ENCODE measurements around the gene SLC25A21.
A peak's percentile ranks its signal among the peaks of the same experiment; 100 is the strongest.

Gene SLC25A21

DNA sequence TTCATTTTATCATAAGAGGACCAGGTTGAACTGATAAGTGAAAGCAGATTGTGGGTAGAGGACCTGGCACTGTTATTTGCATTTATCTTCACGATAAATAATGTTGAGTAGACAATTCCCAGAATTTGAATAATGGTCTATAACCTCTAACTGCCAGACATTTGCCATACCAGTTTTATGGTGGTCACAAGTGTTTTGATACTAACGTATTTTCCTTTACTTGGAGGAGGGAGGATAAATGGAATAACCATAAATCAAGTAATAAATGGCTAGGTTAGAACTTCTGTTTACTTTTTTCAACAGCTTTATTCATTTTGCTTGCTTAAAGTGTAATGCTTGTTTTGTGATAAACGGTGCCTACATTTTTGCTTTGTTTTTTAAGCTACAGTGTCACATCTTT lies 501.3 kb downstream of the SLC25A21 start:
- Histone ChIP-seq H3K27ac (no peak overlapping the region), H3K9me3 (ENCODE audit: low read depth, low read length) (no peaks in the 10 kb centered on the region), H3K9ac (ENCODE audit: insufficient read length) (no peak overlapping the region), H3K4me3 (no peak overlapping the region), H3K36me3 (ENCODE audit: insufficient read depth, low read length) (peaks cover 37% of the 10 kb centered on the region)
- no peak for DNase-seq (ENCODE audit: low read depth, low spot score)
- TF ChIP-seq EZH2 (IDR thresholded peaks at IDR 0.05), result no peak
- no peak for TF ChIP-seq POLR2AphosphoS5 (IDR thresholded peaks at IDR 0.05; ENCODE audit: borderline replicate concordance, low read depth, low read length)
- no peak for TF ChIP-seq FOXP2 (optimal IDR thresholded peaks at IDR 0.05; ENCODE audit: control extremely low read depth, extremely low read length, insufficient read depth)

DNA sequence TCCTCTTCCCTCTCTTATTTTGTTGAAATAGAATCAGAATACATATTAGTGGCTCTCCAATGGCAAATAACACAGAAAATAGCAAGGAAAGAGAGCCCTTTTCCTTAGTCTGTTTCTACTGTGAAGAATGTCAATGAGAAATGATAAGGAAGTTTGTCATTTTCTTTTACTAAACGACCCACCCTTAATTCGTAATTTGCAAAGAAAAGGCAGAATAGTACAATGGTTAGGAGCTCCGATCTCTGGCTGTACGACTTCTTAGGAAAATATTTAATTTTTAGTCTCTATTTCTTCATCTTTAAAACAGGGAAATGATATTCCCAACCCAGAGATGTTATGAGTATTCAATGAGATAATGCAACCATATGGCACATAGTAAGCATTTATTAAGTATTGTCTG lies 504.7 kb downstream of the SLC25A21 start:
- TF ChIP-seq EZH2 (IDR thresholded peaks at IDR 0.05) (no peak), FOXP2 (optimal IDR thresholded peaks at IDR 0.05; ENCODE audit: control extremely low read depth, extremely low read length, insufficient read depth) (no peak), POLR2AphosphoS5 (IDR thresholded peaks at IDR 0.05; ENCODE audit: borderline replicate concordance, low read depth, low read length) (no peak)
- H3K9ac ChIP-seq (ENCODE audit: insufficient read length), result no peak overlapping the region
- no peak for DNase-seq (ENCODE audit: low read depth, low spot score)
- peaks cover 44% of the 10 kb centered on the region for H3K36me3 ChIP-seq (ENCODE audit: insufficient read depth, low read length)
- H3K27ac ChIP-seq, result peak overlapping the region; percentile 65; the same call in 1 of the 2 replicates
- H3K4me3 ChIP-seq, result no peak overlapping the region
- no peaks in the 10 kb centered on the region for H3K9me3 ChIP-seq (ENCODE audit: low read depth, low read length)

DNA sequence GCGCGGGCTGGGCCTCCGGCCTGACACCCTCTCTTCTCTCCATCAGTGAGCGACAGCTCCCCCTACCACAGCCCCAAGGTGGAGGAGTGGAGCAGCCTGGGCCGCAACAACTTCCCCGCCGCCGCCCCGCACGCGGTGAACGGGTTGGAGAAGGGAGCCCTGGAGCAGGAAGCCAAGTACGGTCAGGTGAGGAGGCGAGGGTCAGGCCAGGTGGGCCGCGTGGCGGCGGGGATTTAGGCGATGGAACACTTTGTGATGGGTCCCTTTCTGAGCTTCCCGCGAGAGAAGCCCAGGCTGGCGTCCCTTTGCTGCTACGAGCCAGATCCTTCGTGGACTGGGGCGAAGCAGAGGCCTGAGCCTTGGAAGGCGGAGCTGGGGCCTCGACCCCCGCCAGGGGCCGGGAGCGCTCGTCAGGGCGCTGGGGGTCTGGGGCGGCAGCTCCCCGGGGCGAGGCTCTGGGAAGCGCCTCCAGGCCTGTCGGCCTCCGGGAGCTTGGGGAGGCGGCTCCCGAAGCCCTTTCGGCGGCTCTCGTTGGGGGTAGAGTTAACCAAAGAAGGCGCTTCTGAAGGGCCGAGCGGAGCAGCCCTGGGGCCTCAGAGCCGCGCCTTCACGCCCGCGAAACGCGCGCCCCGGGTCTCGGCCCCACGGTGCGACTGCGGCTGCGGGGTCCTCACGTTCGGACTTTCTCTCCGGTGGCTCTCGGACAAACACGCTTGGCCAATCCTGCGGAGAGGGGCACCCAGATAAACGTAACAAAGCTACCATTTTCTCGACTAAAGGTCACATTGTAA lies 505.8 kb downstream of the SLC25A21 start:
- DNase-seq (ENCODE audit: low read depth, low spot score), result no peak
- Histone ChIP-seq H3K36me3 (ENCODE audit: insufficient read depth, low read length) (peaks cover 36% of the 10 kb centered on the region), H3K4me3 (no peak overlapping the region), H3K27ac (no peak overlapping the region), H3K9ac (ENCODE audit: insufficient read length) (no peak overlapping the region), H3K9me3 (ENCODE audit: low read depth, low read length) (no peaks in the 10 kb centered on the region)
- TF ChIP-seq FOXP2 (optimal IDR thresholded peaks at IDR 0.05; ENCODE audit: control extremely low read depth, extremely low read length, insufficient read depth) (no peak), EZH2 (IDR thresholded peaks at IDR 0.05) (no peak), POLR2AphosphoS5 (IDR thresholded peaks at IDR 0.05; ENCODE audit: borderline replicate concordance, low read depth, low read length) (no peak)

DNA sequence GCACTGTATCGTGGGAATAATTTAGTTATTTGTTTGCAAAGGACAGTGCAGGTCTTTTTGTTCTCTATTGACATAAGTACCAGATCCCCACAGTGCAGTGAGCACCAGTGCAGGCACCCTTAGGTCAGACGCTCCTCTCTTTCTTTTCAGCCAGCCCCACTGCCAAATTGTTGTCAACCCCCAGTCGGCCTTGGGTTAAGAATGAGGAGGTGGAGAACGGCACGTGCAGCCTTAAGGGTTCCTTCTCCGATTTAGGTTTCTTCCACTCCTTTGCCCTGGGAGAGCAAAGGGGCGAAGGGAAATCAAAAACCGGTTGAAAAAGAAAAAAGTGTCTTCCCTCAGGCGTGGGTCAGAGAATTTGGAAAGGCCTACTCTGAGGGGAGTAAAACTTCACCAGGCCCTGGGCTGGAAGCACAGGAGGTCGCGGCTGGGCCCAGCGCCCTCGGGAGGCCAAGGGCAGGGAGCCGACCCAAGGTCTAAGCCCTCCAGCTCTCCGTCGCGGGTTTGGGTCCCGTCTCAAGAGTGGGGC lies 506.5 kb downstream of the SLC25A21 start:
- no peaks in the 10 kb centered on the region for H3K9me3 ChIP-seq (ENCODE audit: low read depth, low read length)
- no peak overlapping the region for H3K27ac ChIP-seq
- DNase-seq (ENCODE audit: low read depth, low spot score), result no peak
- no peak for TF ChIP-seq POLR2AphosphoS5 (IDR thresholded peaks at IDR 0.05; ENCODE audit: borderline replicate concordance, low read depth, low read length)
- TF ChIP-seq FOXP2 (optimal IDR thresholded peaks at IDR 0.05; ENCODE audit: control extremely low read depth, extremely low read length, insufficient read depth), result no peak
- no peak for TF ChIP-seq EZH2 (IDR thresholded peaks at IDR 0.05)
- peaks cover 29% of the 10 kb centered on the region for H3K36me3 ChIP-seq (ENCODE audit: insufficient read depth, low read length)
- H3K4me3 ChIP-seq, result no peak overlapping the region; the same call in 1 of the 2 replicates
- H3K9ac ChIP-seq (ENCODE audit: insufficient read length), result no peak overlapping the region

DNA sequence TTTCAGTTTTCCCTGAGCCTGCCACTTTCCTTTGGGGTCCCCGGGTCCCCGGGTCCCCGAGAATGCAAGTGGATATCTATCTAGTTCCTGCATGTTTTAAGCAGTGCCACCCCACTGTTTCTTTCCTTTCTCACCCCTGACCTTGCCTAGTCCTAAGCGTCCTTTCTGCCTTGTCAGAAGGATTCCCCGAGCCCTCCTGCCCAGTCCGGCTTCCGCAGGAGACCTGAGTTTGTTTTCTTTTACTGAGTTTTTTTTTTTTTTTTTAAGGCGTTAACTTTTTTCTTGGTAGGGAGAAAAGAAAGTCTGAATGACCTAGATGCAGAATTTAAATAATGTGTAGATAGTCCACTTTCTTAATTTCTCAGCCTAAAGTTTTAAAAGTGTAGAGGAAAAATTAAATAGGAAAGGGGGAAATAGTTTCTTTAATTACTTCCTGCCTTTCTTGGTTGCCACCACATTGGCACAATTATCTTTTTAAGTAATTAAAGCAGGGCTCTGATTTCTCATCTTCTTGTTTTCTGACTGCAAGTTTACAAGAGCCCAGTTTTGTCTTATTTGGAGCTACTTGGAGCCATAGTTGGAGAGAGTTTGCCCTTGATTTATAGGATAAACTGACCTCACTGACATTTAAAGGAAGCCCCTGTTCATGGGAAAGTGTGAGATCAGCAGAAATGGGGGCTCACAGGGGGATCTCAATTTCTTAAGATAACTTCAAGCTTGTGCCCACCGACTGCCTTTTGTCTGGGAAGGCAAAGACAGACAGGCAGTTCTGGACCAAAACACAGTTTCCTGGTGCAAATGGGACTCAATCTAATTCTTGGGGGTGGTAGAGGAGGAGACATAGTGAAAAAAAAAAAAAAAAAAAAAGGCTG lies 507.8 kb downstream of the SLC25A21 start:
- Histone ChIP-seq H3K27ac (peak overlapping the region; percentile 59; the same call in 1 of the 2 replicates), H3K36me3 (ENCODE audit: insufficient read depth, low read length) (peaks cover 27% of the 10 kb centered on the region), H3K4me3 (peak overlapping the region; percentile 84), H3K9ac (ENCODE audit: insufficient read length) (peak overlapping the region; percentile 61), H3K9me3 (ENCODE audit: low read depth, low read length) (no peaks in the 10 kb centered on the region)
- TF ChIP-seq EZH2 (IDR thresholded peaks at IDR 0.05) (no peak), FOXP2 (optimal IDR thresholded peaks at IDR 0.05; ENCODE audit: control extremely low read depth, extremely low read length, insufficient read depth) (no peak), POLR2AphosphoS5 (IDR thresholded peaks at IDR 0.05; ENCODE audit: borderline replicate concordance, low read depth, low read length) (no peak)
- DNase-seq (ENCODE audit: low read depth, low spot score), result no peak

DNA sequence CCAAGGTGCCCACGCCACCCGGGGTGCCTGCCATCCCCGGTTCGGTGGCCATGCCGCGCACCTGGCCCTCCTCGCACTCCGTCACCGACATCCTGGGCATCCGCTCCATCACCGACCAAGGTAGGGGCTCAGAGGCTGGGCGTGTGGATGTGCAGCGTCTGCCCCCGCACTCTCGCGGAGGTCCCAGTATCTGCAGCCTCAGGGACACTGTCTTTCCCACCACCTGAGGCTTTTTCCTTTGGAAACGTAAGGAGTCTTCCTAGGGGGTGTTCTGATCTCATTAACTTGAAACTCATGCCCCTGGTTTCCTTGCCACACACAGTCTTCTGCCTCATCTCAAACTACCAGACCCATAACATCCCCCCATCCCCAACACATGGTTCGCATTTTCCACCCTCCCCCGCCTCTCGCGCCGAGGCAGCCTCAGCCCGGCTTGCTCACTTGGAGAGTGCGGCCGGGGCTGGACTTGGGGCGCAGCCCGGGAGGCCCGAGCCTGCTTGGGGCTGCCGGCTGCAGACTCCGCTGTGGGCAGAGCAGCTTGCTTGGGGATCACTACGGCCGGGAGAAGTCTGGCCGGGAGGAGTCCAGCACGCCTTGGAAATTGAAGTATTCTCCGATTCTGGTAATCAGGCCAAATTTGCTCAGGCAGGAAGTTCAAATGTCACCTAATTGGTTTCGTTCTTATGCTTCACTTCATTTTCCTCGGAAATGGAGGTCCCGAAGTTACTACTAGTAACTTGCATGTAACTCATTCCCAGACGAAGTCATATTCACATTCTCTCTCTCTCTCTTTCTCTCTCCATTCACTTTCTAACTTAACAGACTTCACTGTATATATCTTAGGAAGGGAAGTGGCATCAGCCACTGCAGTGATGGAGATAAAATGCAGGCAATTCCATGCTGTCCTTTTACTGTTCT lies 508.7 kb downstream of the SLC25A21 start:
- H3K36me3 ChIP-seq (ENCODE audit: insufficient read depth, low read length), result peaks cover 27% of the 10 kb centered on the region
- H3K9me3 ChIP-seq (ENCODE audit: low read depth, low read length), result no peaks in the 10 kb centered on the region
- peak overlapping the region; percentile 61 for H3K9ac ChIP-seq (ENCODE audit: insufficient read length)
- peak overlapping the region; percentile 59 for H3K27ac ChIP-seq
- no peak for DNase-seq (ENCODE audit: low read depth, low spot score)
- peak overlapping the region; percentile 84 for H3K4me3 ChIP-seq
- TF ChIP-seq FOXP2 (optimal IDR thresholded peaks at IDR 0.05; ENCODE audit: control extremely low read depth, extremely low read length, insufficient read depth) (no peak), EZH2 (IDR thresholded peaks at IDR 0.05) (no peak)

DNA sequence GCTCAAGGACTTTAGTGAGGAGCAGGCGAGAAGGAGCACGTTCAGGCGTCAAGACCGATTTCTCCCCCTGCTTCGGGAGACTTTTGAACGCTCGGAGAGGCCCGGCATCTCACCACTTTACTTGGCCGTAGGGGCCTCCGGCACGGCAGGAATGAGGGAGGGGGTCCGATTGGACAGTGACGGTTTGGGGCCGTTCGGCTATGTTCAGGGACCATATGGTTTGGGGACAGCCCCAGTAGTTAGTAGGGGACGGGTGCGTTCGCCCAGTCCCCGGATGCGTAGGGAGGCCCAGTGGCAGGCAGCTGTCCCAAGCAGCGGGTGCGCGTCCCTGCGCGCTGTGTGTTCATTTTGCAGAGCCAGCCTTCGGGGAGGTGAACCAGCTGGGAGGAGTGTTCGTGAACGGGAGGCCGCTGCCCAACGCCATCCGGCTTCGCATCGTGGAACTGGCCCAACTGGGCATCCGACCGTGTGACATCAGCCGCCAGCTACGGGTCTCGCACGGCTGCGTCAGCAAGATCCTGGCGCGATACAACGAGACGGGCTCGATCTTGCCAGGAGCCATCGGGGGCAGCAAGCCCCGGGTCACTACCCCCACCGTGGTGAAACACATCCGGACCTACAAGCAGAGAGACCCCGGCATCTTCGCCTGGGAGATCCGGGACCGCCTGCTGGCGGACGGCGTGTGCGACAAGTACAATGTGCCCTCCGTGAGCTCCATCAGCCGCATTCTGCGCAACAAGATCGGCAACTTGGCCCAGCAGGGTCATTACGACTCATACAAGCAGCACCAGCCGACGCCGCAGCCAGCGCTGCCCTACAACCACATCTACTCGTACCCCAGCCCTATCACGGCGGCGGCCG lies 509.6 kb downstream of the SLC25A21 start:
- peak overlapping the region; percentile 84 for H3K4me3 ChIP-seq
- no peak overlapping the region for H3K27ac ChIP-seq

More for the DNA sequence above, 509.6 kb downstream of the SLC25A21 start:
- H3K36me3 ChIP-seq (ENCODE audit: insufficient read depth, low read length), result peaks cover 24% of the 10 kb centered on the region
- H3K9ac ChIP-seq (ENCODE audit: insufficient read length), result peak overlapping the region; percentile 69
- H3K9me3 ChIP-seq (ENCODE audit: low read depth, low read length), result no peaks in the 10 kb centered on the region
- TF ChIP-seq EZH2 (IDR thresholded peaks at IDR 0.05) (no peak), POLR2AphosphoS5 (IDR thresholded peaks at IDR 0.05; ENCODE audit: borderline replicate concordance, low read depth, low read length) (no peak), FOXP2 (optimal IDR thresholded peaks at IDR 0.05; ENCODE audit: control extremely low read depth, extremely low read length, insufficient read depth) (no peak)
- no peak for DNase-seq (ENCODE audit: low read depth, low spot score)

Measured in SK-N-MC (cell line).